Adipocyte (in vitro differentiated cells): ENCODE results near the gene IL1RAPL1.
"Not testable (repeated sequence)": the region's sequence is repeated elsewhere in the genome, so short reads cannot be mapped to it uniquely, and the experiment has no call there.

Experiments
- DNase-seq: peaks from one replicate; pipeline ENCODE4 v3.0.0-alpha.2; 2015; ENCODE audit warnings: low read depth
- H3K27me3 ChIP-seq: replicated peaks from 2 replicates; pipeline ENCODE4 v1.7.0; 2013; ENCODE audit warnings: mild to moderate bottlenecking, low read length, moderate library complexity; ENCODE audit not compliant: control insufficient read depth, insufficient read depth
- H3K36me3 ChIP-seq: 2 replicates; pipeline ENCODE4 v1.7.0; 2013; ENCODE audit warnings: low read length, mild to moderate bottlenecking, moderate library complexity; ENCODE audit not compliant: control insufficient read depth, insufficient read depth, severe bottlenecking
- H3K4me1 ChIP-seq: 2 replicates; pipeline ENCODE4 v1.7.0; 2013; ENCODE audit warnings: mild to moderate bottlenecking, low read length, moderate library complexity; ENCODE audit not compliant: control insufficient read depth, insufficient read depth
- H3K4me3 ChIP-seq: 2 replicates; pipeline ENCODE4 v1.7.0; 2013; ENCODE audit warnings: mild to moderate bottlenecking, low read length, moderate library complexity
- H3K9ac ChIP-seq: 2 replicates; pipeline ENCODE4 v1.7.0; 2013; ENCODE audit warnings: mild to moderate bottlenecking, low read length, moderate library complexity
- H3K9me3 ChIP-seq: 2 replicates; pipeline ENCODE4 v1.7.0; 2013; ENCODE audit warnings: mild to moderate bottlenecking, low read length, moderate library complexity; ENCODE audit not compliant: control insufficient read depth

Gene IL1RAPL1

DNA sequence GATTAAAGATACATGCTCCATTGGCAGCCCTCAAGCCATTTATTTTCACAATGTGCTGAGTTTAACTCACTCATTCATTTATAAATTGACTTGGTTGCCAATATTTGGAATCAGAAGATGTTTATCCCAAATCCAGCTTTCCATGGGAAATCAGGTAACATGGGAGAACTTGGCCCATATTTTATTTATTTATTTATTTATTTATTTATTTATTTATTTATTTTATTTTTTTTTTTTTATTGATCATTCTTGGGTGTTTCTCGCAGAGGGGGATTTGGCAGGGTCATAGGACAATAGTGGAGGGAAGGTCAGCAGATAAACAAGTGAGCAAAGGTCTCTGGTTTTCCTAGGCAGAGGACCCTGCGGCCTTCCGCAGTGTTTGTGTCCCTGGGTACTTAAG, 745.2 kb downstream of the IL1RAPL1 start:
- not testable (repeated sequence) for H3K9ac ChIP-seq, H3K9me3 ChIP-seq, H3K27me3 ChIP-seq, H3K36me3 ChIP-seq, H3K4me1 ChIP-seq, DNase-seq, H3K4me3 ChIP-seq

DNA sequence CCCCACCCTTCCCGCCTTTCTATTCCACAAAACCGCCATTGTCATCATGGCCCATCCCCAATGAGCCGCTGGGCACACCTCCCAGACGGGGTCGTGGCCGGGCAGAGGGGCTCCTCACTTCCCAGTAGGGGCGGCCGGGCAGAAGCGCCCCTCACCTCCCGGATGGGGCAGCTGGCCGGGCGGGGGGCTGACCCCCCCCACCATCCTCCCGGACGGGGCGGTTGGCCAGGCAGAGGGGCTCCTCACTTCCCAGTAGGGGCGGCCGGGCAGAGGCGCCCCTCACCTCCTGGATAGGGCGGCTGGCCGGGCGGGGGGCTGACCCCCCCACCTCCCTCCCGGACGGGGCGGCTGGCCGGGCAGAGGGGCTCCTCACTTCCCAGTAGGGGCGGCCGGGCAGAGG, 745.8 kb downstream of the IL1RAPL1 start:
- H3K36me3 ChIP-seq, DNase-seq, H3K4me1 ChIP-seq, H3K9ac ChIP-seq, H3K9me3 ChIP-seq, H3K4me3 ChIP-seq, H3K27me3 ChIP-seq: not testable (repeated sequence)

DNA sequence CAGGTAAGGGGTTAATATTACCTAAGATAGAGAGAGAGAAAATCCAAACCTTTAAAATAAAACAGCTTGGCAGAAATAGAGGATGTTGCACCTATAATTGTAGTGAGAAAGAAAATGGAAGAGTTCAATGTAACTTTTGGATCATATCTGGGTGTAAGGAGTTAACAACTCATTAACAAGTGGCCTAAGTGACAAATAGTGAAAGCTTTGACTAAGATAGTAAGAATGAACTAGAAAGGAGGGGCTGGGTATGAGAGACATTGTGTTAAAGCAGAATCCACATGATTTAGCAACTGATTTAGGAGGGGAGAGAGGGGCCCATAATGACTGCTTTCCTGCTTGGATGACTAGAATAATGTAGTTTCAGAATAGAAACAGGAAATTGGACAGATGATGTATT, 761.0 kb downstream of the IL1RAPL1 start:
- Histone ChIP-seq H3K9ac (no peak overlapping the region), H3K36me3 (no peaks in the 10 kb centered on the region), H3K27me3 (no peaks in the 10 kb centered on the region), H3K4me3 (no peak overlapping the region), H3K4me1 (no peaks in the 10 kb centered on the region), H3K9me3 (no peaks in the 10 kb centered on the region)
- DNase-seq: no peak

DNA sequence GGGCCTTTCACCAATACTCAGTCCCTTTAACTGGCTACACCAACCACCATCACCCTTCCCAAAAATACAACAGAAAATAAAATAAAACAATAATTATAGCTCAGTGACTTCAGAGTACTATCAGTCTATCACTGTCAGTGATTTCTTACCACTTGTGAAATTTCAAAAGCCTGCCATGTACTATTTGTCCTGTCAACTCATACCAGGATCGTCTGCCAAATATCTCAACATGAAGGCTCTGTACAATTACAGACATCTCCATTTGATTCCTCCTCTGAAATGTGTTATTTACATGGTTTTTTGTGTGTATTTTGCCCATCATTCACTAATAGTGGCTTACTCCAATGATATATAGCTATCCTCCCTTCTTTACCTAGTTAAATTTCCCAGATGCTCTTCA, 772.0 kb downstream of the IL1RAPL1 start:
- Histone ChIP-seq H3K9me3 (peaks cover 3% of the 10 kb centered on the region), H3K4me1 (no peaks in the 10 kb centered on the region), H3K9ac (no peak overlapping the region), H3K27me3 (peaks cover 4% of the 10 kb centered on the region), H3K4me3 (no peak overlapping the region), H3K36me3 (no peaks in the 10 kb centered on the region)
- DNase-seq: no peak

DNA sequence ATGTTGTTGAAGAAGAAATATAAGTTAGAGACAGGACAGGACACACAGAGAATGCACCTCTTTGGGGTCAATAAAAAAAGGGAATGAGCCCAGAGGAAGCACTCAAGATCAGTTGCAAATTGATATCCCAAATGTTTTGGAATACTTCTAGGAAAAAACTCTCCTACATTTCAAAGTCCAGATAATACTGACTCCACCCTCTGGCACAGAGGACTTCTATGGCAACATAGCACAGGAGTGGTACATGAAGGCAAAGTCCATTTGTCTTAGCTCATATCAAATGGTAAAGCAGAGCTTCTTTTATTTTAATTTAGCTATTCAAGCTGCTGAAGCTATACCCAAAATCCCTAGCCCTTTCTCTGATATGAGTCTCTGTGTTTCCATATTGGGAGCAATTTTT, 787.5 kb downstream of the IL1RAPL1 start:
- DNase-seq, H3K27me3 ChIP-seq, H3K4me3 ChIP-seq, H3K4me1 ChIP-seq, H3K9ac ChIP-seq, H3K36me3 ChIP-seq: not testable (repeated sequence)
- peaks cover 15% of the 10 kb centered on the region for H3K9me3 ChIP-seq

DNA sequence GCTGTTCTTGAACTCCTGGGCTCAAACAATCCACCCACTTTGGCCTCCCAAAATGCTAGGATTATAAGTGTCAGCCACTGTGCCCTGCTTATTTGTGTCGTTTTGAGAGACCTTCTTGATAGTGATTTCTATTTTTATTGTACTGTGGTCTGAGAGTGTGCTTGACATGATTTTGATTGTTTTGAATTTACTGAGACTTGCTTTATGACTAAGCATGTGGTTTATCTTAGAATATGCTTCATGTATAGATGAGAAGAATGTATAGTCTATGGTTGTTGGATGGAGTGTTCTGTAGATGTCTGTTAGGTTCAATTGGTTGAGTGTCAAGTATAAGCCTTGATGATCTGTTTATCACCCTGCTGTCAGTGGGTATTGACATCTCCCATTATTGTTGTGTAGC, 789.3 kb downstream of the IL1RAPL1 start:
- no peaks in the 10 kb centered on the region for H3K36me3 ChIP-seq
- H3K27me3 ChIP-seq: no peaks in the 10 kb centered on the region
- peaks cover 15% of the 10 kb centered on the region for H3K9me3 ChIP-seq
- H3K4me1 ChIP-seq: no peaks in the 10 kb centered on the region
- no peak overlapping the region for H3K9ac ChIP-seq
- H3K4me3 ChIP-seq: no peak overlapping the region
- DNase-seq: no peak

DNA sequence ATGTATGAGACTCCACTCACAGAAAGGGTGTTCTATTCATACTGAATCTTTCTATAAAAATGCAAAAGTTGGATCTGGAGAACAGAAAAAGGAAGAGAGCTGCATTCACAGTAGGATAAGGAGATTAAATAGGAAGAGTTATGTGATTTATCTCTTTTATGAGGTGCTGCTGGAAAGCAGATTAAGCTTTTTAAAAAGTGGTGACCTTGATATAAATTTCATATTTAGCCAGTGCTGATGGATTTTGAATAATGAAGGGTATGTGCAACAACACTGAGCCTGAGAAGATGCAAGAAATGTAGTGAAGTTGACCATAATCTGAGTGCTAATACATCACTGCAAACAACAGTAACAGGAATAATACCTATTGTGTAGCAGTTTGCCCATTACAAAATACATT, 795.6 kb downstream of the IL1RAPL1 start:
- Histone ChIP-seq H3K4me1 (no peaks in the 10 kb centered on the region), H3K4me3 (no peak overlapping the region), H3K9ac (no peak overlapping the region), H3K9me3 (peaks cover 4% of the 10 kb centered on the region), H3K27me3 (no peaks in the 10 kb centered on the region), H3K36me3 (no peaks in the 10 kb centered on the region)
- DNase-seq: no peak

DNA sequence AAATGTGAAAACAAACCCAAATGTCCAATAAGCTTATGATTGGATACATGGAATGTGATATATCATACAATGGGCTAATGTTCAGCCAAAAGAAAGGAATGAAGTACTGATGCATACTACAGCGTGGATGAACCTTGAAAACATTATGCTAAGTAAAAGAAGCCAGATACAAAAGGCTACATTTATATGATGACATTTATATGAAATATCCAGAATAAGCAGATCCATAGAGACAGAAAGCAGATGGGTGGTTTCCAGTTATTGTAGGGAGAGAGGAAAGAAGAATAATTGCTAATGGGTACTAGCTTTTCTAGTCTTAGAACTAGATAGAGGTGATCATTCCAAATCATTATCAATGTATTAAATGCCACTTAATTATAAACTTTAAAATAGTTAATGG, 801.3 kb downstream of the IL1RAPL1 start:
- H3K4me3 ChIP-seq: no peak overlapping the region
- H3K27me3 ChIP-seq: no peaks in the 10 kb centered on the region
- DNase-seq: no peak
- H3K4me1 ChIP-seq: no peaks in the 10 kb centered on the region
- H3K9ac ChIP-seq: no peak overlapping the region
- no peaks in the 10 kb centered on the region for H3K36me3 ChIP-seq
- H3K9me3 ChIP-seq: no peaks in the 10 kb centered on the region

DNA sequence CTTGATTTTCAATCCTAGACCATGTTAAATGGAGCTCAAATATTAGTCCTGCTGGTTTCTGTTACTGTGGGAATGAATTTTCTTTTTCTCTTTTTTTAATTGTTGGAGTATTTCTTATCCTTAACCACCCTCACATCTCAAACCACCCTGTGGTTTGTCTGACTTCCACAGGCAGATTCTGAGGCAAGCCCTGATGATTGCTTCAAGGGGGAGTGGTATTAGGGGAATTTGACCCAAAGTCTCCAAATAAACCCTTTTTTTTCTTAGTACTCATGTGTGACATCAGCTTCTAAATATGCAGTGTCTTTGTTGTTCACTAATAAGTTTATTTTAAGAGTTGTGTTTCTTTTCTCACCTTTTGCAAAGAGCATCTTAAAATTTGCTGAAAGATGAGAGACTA, 810.3 kb downstream of the IL1RAPL1 start:
- H3K4me1 ChIP-seq: no peaks in the 10 kb centered on the region
- DNase-seq: peak; percentile 26
- no peaks in the 10 kb centered on the region for H3K9me3 ChIP-seq
- no peaks in the 10 kb centered on the region for H3K27me3 ChIP-seq
- no peak overlapping the region for H3K4me3 ChIP-seq
- no peaks in the 10 kb centered on the region for H3K36me3 ChIP-seq
- H3K9ac ChIP-seq: no peak overlapping the region

DNA sequence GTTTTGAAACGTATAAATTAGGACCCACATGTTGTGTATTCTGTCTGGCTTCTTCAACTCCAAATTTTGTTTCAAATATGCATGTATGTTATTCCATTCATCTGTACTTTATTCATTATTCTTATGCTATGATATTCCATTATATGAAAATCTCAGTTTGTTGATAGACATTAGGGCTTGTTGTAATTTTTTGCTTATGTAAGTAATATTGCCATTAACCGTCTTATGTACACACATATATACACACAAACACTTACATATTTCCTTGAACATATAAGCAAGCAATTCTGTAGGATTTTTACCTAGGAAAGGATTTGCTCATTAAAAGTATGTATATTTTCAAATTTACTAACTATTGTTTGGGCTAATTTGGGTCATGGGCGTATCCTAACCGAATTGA, 820.1 kb downstream of the IL1RAPL1 start:
- Histone ChIP-seq H3K4me3 (no peak overlapping the region), H3K9me3 (peaks cover 9% of the 10 kb centered on the region), H3K9ac (no peak overlapping the region), H3K36me3 (no peaks in the 10 kb centered on the region), H3K27me3 (no peaks in the 10 kb centered on the region), H3K4me1 (no peaks in the 10 kb centered on the region)
- DNase-seq: no peak

DNA sequence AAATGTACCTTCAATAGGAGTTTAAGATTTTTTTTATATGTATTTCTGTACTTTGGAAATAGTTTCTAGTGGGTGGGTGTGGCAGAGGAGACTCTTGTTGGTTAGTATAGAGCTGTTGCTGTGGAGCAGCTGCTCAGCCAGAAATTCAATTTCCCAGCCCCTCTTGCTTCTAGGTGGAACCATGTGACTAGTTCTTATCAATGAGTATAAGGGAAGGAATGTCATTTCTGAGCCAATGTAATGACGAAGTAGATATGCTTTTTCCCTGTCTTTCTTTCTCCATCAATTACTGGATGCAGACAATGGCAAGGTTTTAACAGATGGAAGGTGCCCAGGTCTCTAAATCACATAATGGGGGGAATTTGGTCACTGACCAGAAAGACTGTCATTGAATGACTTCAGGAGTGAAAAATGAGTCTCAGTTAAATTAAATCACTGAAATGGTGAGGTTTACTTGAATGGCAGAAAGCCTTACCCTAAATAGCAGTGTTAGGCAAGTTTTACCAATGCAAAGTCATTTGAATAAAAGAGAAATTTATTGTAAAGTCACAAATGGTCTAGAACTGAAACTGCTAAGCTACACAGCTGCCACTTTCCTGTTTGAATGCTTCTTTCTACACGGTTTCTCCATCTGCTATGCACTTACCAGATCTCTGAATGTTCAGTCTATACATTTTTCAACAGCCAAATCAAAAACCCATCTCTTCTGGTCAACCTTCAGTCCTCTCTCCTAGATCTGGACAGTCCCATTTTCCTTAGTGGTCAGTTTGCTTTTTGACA, 832.7 kb downstream of the IL1RAPL1 start:
- DNase-seq: peak; percentile 3
- Histone ChIP-seq H3K4me1 (no peaks in the 10 kb centered on the region), H3K4me3 (no peak overlapping the region), H3K9me3 (no peaks in the 10 kb centered on the region), H3K9ac (no peak overlapping the region), H3K36me3 (no peaks in the 10 kb centered on the region), H3K27me3 (no peaks in the 10 kb centered on the region)

DNA sequence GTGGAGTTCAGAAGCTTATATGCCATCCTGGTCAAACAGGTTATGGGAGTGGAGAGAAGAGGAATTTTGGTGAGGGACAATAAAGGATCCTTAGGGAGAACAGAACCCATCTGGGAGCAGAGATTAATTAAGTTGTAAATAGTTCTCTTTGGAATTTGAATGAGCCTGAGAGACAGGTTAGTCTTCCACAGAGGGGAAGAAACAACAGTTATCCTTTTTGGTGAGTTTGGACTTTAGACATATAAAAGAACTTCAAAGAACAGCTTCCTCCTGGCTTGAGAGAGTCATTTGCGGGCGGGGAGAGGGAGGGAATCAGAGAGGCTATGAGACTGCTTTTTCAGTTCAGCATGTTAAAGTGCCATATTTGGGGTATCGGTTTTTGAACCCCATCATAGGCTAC, 834.8 kb downstream of the IL1RAPL1 start:
- Histone ChIP-seq H3K36me3 (no peaks in the 10 kb centered on the region), H3K9ac (no peak overlapping the region)
- no peak for DNase-seq

More for the DNA sequence above, 834.8 kb downstream of the IL1RAPL1 start:
- no peaks in the 10 kb centered on the region for H3K4me1 ChIP-seq
- peaks cover 2% of the 10 kb centered on the region for H3K9me3 ChIP-seq
- H3K27me3 ChIP-seq: no peaks in the 10 kb centered on the region
- H3K4me3 ChIP-seq: no peak overlapping the region
